ENCODE data around the gene FHOD3.
"Not testable (repeated sequence)": the region's sequence is repeated elsewhere in the genome, so short reads cannot be mapped to it uniquely, and the experiment has no call there.

Gene FHOD3

DNA sequence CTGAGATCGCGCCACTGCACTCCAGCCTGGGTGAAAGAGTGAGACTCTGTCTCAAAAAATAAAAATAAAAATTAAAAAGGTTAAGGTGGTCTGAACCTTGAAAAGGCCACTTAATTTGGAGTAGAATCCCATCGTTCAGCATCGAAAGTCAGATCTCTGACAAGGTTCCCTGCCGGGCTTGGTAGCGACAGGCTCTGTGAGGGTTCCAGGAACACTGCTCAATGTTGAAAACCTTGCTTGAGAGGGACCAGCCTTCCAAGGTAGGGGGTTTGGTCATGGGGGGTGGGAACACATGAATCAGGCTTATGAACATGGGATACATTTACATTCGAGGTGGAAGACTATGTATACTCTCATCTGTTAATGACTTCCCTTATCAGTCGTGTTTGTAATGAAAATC is 232.2 kb downstream of the FHOD3 start:
- DNase-seq = no peak

GRCh38 chr18:36530676-36531405 is 233.3 kb downstream of the FHOD3 start:
- no peak for DNase-seq

GRCh38 chr18:36531636-36532035 is 234.1 kb downstream of the FHOD3 start:
- no peak for DNase-seq

DNA sequence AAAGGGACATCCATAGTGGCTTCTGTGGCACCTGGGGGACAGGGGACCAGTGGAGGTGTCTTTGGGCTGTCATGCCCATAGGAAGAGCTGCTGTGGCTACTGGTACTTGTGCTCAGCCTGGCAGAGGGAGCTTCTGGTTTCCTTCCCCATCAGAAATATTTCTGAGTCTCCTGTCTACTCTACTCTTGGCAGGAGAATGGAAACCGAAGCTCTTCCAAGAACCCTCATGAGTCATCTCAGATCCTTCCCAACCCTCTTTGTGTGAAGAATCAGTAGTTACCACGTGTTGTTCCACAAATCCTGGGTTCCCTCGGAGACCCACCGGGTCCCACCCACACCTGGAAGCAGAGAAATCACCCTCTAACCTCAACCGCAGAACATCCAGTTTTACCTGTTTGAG is 234.9 kb downstream of the FHOD3 start:
- DNase-seq = no peak

DNA sequence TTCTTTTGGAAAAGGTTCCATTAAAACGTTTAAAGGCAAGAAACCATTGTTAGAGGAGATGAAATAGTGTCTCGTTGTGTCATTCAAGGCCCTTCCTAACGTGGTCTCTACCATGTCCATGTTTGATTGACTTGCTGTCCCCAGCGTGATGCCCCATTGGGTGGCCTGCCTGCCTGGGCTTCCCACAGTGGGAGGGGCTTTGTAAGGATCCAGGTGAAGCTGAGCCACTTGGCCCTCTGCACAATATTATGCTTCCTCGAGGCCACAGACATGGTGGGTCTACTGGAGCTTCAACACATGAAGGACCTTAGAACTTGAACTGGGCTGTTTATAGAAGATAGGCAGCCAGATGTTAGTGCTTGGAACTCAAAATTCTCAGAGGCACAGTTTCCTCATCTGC is 235.3 kb downstream of the FHOD3 start:
- DNase-seq = no peak

GRCh38 chr18:36533446-36534153 is 236.1 kb downstream of the FHOD3 start:
- DNase-seq = no peak

- DNase-seq = no peak
Observed at GRCh38 chr18:36534154-36534688, 236.7 kb downstream of the FHOD3 start.

GRCh38 chr18:36535202-36535935 is 237.9 kb downstream of the FHOD3 start:
- DNase-seq = no peak

DNA sequence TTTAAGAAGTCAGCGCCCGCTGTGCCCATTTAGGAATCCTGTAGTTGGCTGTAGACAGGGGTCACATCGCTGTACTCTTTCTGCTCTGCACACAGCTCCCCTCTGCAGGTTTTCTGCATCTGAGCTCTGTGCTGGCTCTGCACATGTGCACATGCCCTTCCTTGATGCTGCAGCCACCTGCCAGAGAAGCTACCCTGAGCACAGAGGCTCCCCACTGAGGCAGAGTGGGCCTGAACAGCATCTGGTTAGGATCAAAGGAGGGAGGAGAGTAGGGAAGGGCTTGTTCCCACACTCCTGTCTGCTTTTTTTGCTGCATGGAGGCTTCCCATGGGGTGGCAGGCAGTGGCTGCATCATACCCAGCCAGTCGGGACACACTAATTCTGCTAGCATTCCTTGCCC is 238.9 kb downstream of the FHOD3 start:
- DNase-seq = peak; percentile 6

DNA sequence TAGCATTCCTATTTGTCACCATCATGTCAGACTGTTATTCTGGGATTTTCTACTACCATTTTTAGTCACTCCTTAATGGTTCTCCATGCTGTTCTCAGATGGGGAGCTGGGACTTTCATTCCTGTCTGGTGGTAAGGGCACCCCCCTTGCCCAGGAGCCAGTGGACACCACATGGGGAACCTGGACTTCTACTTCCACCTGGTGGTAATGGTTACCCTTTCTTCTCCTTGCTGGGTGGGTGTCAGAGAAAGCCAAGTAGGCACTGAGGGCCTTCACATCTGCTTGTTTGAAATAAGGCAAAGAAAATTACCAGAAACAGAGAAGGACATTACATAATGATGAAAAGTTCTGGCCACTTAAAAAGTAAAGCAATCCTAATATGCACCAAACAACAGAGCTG is 239.8 kb downstream of the FHOD3 start:
- no peak for DNase-seq

DNA sequence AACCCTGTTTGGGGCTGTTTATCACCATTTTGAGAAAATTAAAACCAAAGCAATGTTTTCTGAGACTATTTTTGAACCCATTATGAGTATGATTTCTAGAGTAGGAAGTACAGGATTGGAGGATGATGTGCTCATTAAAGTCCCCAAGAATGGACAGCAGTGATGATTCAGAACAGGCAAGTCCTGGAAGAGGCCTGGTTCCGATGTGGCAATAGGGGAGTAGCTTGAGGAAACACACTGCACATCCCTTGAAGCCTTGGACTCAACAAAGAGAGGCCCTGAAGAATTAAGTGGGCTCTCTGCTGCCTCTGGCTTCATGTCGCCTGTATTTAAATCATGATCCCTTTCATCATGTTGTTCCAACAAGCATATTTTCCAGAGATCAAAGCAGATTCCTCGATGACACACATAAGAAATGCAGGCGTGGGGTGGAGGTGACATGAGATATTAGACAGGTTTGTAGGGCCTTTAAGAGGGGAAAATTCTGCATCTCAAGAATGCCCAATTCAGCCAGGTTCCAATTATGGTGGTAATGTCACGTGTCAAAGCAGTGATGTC is 242.2 kb downstream of the FHOD3 start:
- DNase-seq = no peak

- DNase-seq = no peak
Observed at GRCh38 chr18:36543030-36543429, 245.5 kb downstream of the FHOD3 start.

- no peak for DNase-seq
Observed at GRCh38 chr18:36543991-36544725, 246.6 kb downstream of the FHOD3 start.

DNA sequence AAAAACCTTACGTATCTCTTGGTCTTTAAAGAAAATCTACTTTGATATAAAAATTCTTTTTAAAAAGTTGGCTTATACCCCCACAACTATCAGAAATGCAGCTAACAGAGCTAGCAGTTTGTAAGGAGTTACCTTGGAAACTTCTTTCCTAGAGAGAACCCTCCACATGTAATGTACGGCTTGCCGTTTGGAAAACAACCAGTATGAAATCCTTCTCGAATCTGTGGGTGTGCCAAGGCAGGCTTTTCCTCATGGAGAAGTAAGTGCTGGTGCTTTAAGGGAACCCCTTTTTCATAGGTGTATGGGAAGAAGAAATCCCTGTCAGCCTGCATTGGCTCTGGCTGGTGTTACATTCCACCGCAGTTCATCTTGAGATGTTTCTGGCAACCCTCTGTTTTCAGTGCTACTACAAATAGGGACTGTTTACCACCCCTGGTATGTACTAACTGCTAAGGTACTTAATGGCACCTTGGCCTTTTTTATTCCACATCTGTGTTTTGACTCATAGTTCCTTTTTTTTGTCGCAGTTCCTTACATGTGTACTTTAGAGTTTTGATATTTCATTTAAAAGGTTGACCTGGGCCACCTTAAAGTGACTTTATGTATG is 248.4 kb downstream of the FHOD3 start:
- DNase-seq = no peak

DNA sequence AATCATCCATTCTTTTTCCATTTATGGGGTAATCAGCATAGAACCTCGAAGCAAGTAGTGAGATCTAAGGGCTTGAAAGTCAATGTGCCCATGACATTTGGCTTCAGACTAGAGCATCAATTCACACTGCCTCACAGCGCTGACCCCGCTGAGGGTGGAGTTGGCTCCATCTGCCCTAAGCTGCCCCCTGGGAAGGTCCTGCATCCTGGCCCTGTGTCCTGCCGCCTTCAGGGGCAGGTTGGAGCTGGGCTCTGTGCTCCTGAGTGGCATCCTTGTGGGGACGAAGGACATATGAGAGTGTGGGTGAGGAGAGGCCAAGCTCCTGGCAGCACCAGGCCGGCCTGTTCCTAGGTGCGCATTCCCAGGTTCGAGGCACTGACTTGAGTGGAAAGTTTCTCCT is 249.4 kb downstream of the FHOD3 start:
- no peak for DNase-seq

DNA sequence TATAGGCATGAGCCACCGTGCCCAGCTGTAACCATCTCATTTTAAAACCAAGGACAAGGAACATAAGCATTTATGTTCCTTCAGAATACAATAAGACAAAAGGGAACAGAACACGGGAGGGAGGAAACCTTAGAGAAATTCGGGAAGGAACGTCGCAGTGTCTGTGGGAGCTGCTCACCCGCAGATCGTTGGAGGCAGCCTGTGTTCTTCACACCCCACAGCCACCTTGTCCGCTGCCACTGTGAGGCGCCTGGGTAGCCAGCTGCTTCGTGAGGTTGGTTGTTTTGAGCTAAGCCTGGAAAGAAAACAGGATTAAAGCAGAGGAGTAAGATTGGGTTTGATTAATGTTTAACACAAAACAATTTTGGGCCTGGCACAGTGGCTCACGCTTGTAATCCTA is 250.0 kb downstream of the FHOD3 start:
- DNase-seq = no peak

- not testable (repeated sequence) for DNase-seq
Observed at GRCh38 chr18:36551274-36551673, 253.8 kb downstream of the FHOD3 start.

DNA sequence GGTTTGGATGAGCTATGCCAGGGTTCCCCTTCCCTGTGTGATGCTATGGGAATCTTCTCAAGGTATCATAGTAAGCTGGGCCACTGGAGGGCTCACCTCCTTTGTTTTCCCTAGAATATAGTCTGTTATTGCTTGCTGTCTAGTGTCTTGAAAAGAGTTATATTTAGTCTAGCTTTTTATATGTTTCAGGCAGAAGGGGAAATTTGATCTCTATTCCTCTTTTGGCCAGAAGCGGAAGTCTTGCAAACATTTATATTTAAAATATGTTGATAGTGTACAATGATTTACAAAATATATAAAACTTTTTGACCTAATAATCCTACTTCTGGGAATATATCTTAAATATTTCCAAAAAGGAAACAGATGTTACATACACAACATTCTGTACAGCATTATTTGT is 260.7 kb downstream of the FHOD3 start:
- DNase-seq = no peak

GRCh38 chr18:36559149-36559857 is 261.8 kb downstream of the FHOD3 start:
- DNase-seq = no peak

DNA sequence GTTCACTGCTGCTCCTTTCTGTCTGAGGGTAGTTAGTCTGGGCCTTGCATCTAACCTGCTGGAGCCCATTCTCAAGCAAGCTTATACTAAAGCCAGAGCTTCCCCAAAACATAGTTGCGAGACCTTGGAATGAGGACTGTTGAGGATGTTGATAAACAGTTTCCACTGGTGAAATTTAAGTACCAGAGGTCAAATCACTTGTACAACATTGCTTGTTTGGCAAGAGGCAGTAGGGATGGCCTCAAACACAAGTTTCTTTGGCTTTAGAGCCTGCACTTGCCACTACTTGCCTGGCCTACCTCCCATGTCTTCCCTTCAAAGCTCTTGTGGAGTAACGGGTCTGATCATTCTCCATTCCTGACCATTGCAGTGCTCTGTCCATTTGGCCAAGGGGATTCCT is 262.7 kb downstream of the FHOD3 start:
- DNase-seq = no peak

GRCh38 chr18:36561046-36561445 is 263.5 kb downstream of the FHOD3 start:
- no peak for DNase-seq

- no peak for DNase-seq
Observed at GRCh38 chr18:36564841-36565240, 267.3 kb downstream of the FHOD3 start.
